B cell (primary cell): ENCODE data around the gene CAMKK2. TPM values are rescaled to one million over a fixed set of nuclear protein-coding genes. Genes with fewer than 3 reads are reported as not detected.

Experiments
- ATAC-seq: fragments of 200-7000 bp; cut with Tn5 transposase; one replicate; pipeline ENCODE4 v1.10.0; 2021; ENCODE audit warnings: low read depth, mild to moderate bottlenecking, moderate number of reproducible peaks, moderate library complexity
- CTCF ChIA-PET: fragments of 350-600 bp; sonication (Branson Sonifier 250); formaldehyde crosslinking; loops from one replicate; lab custom pipeline; 2021; ENCODE audit warnings: antibody characterized with exemption, inconsistent platforms; lab: Charles Lee
- POLR2A ChIA-PET: fragments of 350-600 bp; sonication (Branson Sonifier 250); formaldehyde crosslinking; loops from one replicate; lab custom pipeline; 2021; ENCODE audit warnings: antibody characterized with exemption; lab: Charles Lee
- DNase-seq: peaks from one replicate; pipeline ENCODE4 v3.0.0; 2013
- H2AFZ ChIP-seq: 2 replicates; pipeline ENCODE4 v1.6.1; 2012; ENCODE audit warnings: mild to moderate bottlenecking, low read depth, low read length; ENCODE audit not compliant: insufficient read depth, poor library complexity, severe bottlenecking
- H3K27ac ChIP-seq, 2 donors: 1 replicate in 1 of 2; 2 replicates in 1 of 2; pipeline ENCODE4 v1.5.1; 2012 to 2013; ENCODE audit warnings: low read length in 2 of 2, mild to moderate bottlenecking in 2 of 2, moderate library complexity in 1 of 2
- H3K27me3 ChIP-seq, 4 experiments: fragments of 200-600 bp in 1 of 4; sonication (generic) in 1 of 4; replicated peaks in 1 of 4; 1 replicate in 2 of 4; 2 replicates in 2 of 4; pipeline versions ENCODE4 v1.6.1 to v1.7.0; 2013 to 2016; ENCODE audit warnings: low read length in 3 of 4, mild to moderate bottlenecking in 2 of 4, mixed read lengths in 1 of 4, moderate library complexity in 1 of 4; ENCODE audit not compliant: insufficient read depth in 4 of 4, control insufficient read depth in 3 of 4; ENCODE audit errors: control extremely low read depth in 1 of 4
- H3K36me3 ChIP-seq, 2 experiments: replicated peaks in 1 of 2; 1 replicate in 1 of 2; 2 replicates in 1 of 2; pipeline versions ENCODE4 v1.6.1 to v1.7.1; 2013; ENCODE audit warnings: low read length in 1 of 2; ENCODE audit not compliant: insufficient read depth in 2 of 2, control insufficient read depth in 1 of 2; ENCODE audit errors: control extremely low read depth in 1 of 2, extremely low read depth in 1 of 2
- H3K4me1 ChIP-seq, 2 donors: fragments of 200-600 bp in 1 of 2; sonication (generic) in 1 of 2; 1 replicate in 1 of 2; 2 replicates in 1 of 2; pipeline versions ENCODE4 v1.5.1 to v1.6.1; 2013 to 2017; ENCODE audit warnings: low read length in 2 of 2; ENCODE audit not compliant: control insufficient read depth in 2 of 2, insufficient read depth in 2 of 2
- H3K4me2 ChIP-seq: replicated peaks from 2 replicates; pipeline ENCODE3; 2012; ENCODE audit warnings: mild to moderate bottlenecking, low read depth, low read length; ENCODE audit not compliant: poor library complexity, severe bottlenecking
- H3K4me3 ChIP-seq, 5 experiments: fragments of 200-600 bp in 1 of 5; sonication (generic) in 1 of 5; 1 replicate in 3 of 5; 2 replicates in 2 of 5; pipeline versions ENCODE4 v1.5.1 to v1.7.0; 2011 to 2016; ENCODE audit warnings: low read length in 4 of 5, mild to moderate bottlenecking in 4 of 5, low read depth in 2 of 5, control low read depth in 1 of 5, moderate library complexity in 1 of 5; ENCODE audit not compliant: insufficient read depth in 1 of 5; ENCODE audit errors: control extremely low read depth in 1 of 5, extremely low read depth in 1 of 5
- H3K79me2 ChIP-seq: fragments of 200-600 bp; sonication (generic); one replicate; pipeline ENCODE4 v1.6.0; 2016; ENCODE audit warnings: low read length; ENCODE audit not compliant: control insufficient read depth, insufficient read depth
- H3K9ac ChIP-seq: fragments of 200-600 bp; sonication (generic); 2 replicates; pipeline ENCODE4 v1.6.1; 2017; ENCODE audit warnings: mild to moderate bottlenecking, low read length, moderate library complexity
- H3K9me3 ChIP-seq, 3 donors: one replicate each; pipeline versions ENCODE4 v1.6.1 to v1.7.1; 2013; ENCODE audit warnings: low read length in 2 of 3; ENCODE audit not compliant: control insufficient read depth in 2 of 3, insufficient read depth in 1 of 3; ENCODE audit errors: control extremely low read depth in 1 of 3
- H4K20me1 ChIP-seq: 2 replicates; pipeline ENCODE4 v1.6.0; 2012; ENCODE audit warnings: mild to moderate bottlenecking, low read length; ENCODE audit not compliant: insufficient read depth, control insufficient read depth, poor library complexity, severe bottlenecking
- H3K27ac Mint-ChIP-seq: one replicate; pipeline ENCODE4 v1.8.0; 2021; ENCODE audit warnings: mixed read lengths
- H3K27me3 Mint-ChIP-seq: one replicate; pipeline ENCODE4 v1.8.0; 2021; ENCODE audit warnings: mixed read lengths
- H3K4me1 Mint-ChIP-seq: one replicate; pipeline ENCODE4 v1.8.0; 2021; ENCODE audit warnings: mixed read lengths
- H3K4me3 Mint-ChIP-seq: one replicate; pipeline ENCODE4 v1.8.0; 2021; ENCODE audit warnings: mixed read lengths
- H3K9me3 Mint-ChIP-seq: one replicate; pipeline ENCODE4 v1.8.0; 2022; ENCODE audit warnings: mixed read lengths; ENCODE audit not compliant: insufficient read depth
- EZH2 ChIP-seq: IDR thresholded peaks from 2 replicates; pipeline ENCODE4 v1.6.1; 2012; ENCODE audit warnings: borderline replicate concordance, low read depth, mild to moderate bottlenecking, moderate library complexity, low read length; ENCODE audit not compliant: insufficient read depth, poor library complexity, severe bottlenecking
- WGBS: methylation state at CpG from one replicate; pipeline ENCODE4 v1.1.5; 2013; ENCODE audit warnings: missing lambda C conversion rate; ENCODE audit not compliant: insufficient coverage; 5-methylcytosine and 5-hydroxymethylcytosine counted together
- intact Hi-C: fragments of 100-400 bp; cut with micrococcal nuclease; formaldehyde crosslinking; loops from one replicate; pipeline ENCODE4 v1.10.0; 2022
- polyA plus RNA-seq: library from polyadenylated mRNA; depleted of rRNA; stranded (reverse); fragments of >200 nt; gene quantifications from 2 replicates; pipeline ENCODE4 v1.2.3, GENCODE V29; 2012
- total RNA-seq, 2 donors: library from RNA; stranded (reverse); fragments of 120-200 nt in 1 of 2; gene quantifications; 1 replicate in 1 of 2; 2 replicates in 1 of 2; pipeline versions ENCODE4 v1.2.3 to v1.2.4, GENCODE V29; 2013 to 2022
- TF ChIP-seq, protein P1 (sequence below): fragments of 200-600 bp; IDR thresholded peaks from one replicate; pipeline ENCODE4 v1.8.0; 2022; ENCODE audit warnings: antibody characterized with exemption, mild to moderate bottlenecking

Gene CAMKK2
- total and polyA plus RNA-seq, 2 donors (not counting 1 experiment from before 2014, with no cell fraction given): 9.7 to 17.1 TPM

GRCh38 chr12:121188227-121188626, 108.3 kb downstream of the CAMKK2 start:
- no peak overlapping the region for H3K27ac Mint-ChIP-seq
- H3K4me2 ChIP-seq: no peak overlapping the region
- CTCF ChIA-PET: interaction anchor here (0.6 kb wide), 1 partner anchor 14 kb away, joined by 4 read pairs; no protein-coding TSS in a partner anchor

More at GRCh38 chr12:121188227-121188626, 108.3 kb downstream of the CAMKK2 start:
- TF ChIP-seq, protein P1, sequence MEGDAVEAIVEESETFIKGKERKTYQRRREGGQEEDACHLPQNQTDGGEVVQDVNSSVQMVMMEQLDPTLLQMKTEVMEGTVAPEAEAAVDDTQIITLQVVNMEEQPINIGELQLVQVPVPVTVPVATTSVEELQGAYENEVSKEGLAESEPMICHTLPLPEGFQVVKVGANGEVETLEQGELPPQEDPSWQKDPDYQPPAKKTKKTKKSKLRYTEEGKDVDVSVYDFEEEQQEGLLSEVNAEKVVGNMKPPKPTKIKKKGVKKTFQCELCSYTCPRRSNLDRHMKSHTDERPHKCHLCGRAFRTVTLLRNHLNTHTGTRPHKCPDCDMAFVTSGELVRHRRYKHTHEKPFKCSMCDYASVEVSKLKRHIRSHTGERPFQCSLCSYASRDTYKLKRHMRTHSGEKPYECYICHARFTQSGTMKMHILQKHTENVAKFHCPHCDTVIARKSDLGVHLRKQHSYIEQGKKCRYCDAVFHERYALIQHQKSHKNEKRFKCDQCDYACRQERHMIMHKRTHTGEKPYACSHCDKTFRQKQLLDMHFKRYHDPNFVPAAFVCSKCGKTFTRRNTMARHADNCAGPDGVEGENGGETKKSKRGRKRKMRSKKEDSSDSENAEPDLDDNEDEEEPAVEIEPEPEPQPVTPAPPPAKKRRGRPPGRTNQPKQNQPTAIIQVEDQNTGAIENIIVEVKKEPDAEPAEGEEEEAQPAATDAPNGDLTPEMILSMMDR: no peak
- TF ChIP-seq EZH2: no peak
- Histone ChIP-seq H3K27ac (no peak overlapping the region), H3K4me3 (no peak overlapping the region), H3K9ac (no peak overlapping the region), H3K79me2 (no peaks in the 10 kb centered on the region), H3K9me3 (no peaks in the 10 kb centered on the region), H4K20me1 (no peaks in the 10 kb centered on the region), H3K4me1 (peaks cover 7 to 16% of the 10 kb centered on the region in 2 donors), H3K27me3 (no peaks in the 10 kb centered on the region), H2AFZ (no peak overlapping the region), H3K36me3 (no peaks in the 10 kb centered on the region)
- peaks cover 18% of the 10 kb centered on the region for H3K4me1 Mint-ChIP-seq
- WGBS: 100% methylated on average over 2 of the region's 2 CpGs
- peaks cover 3% of the 10 kb centered on the region for H3K9me3 Mint-ChIP-seq
- POLR2A ChIA-PET: no interaction called here
- no peaks in the 10 kb centered on the region for H3K27me3 Mint-ChIP-seq
- no peak for DNase-seq
- no peak overlapping the region for H3K4me3 Mint-ChIP-seq
- no peak for ATAC-seq
- intact Hi-C loops: no loop called here

Other genes with a start within 250 kb of the CAMKK2 start
- gene P2RX7, start 163.8 kb downstream of the CAMKK2 start, total RNA-seq: 5.3 and 6.8 TPM in 2 replicates
- 5.0 and 6.3 TPM in 2 replicates for gene P2RX7, start 163.8 kb downstream of the CAMKK2 start, polyA plus RNA-seq
- gene P2RX4, start 86.6 kb downstream of the CAMKK2 start, total RNA-seq: 27.2 and 30.4 TPM in 2 replicates
- 29.7 and 31.9 TPM in 2 replicates for gene P2RX4, start 86.6 kb downstream of the CAMKK2 start, polyA plus RNA-seq
- gene ANAPC5, start 55.7 kb upstream of the CAMKK2 start, total RNA-seq: 150 and 154 TPM in 2 replicates
- 171 and 198 TPM in 2 replicates for gene ANAPC5, start 55.7 kb upstream of the CAMKK2 start, polyA plus RNA-seq
- 79.6 and 86.7 TPM in 2 replicates for gene RNF34, start 103.4 kb upstream of the CAMKK2 start, total RNA-seq
- gene RNF34, start 103.4 kb upstream of the CAMKK2 start, polyA plus RNA-seq: 19.4 and 24.9 TPM in 2 replicates